OCI-LY3 (cell line): ENCODE data around the gene AMOT.

Experiments used
- H2AFZ ChIP-seq: fragments of 200-600, 300-600 bp; shearing (Covaris generic); 2 replicates; pipeline ENCODE4 v1.6.0; 2014; ENCODE audit warnings: antibody characterized with exemption, low read depth, low read length
- H3K27ac ChIP-seq: fragments of 200-600, 300-600 bp; sonication (generic); 2 replicates; pipeline ENCODE4 v1.5.1; 2014; ENCODE audit warnings: mild to moderate bottlenecking, low read length, moderate library complexity, mixed read lengths
- H3K27me3 ChIP-seq: fragments of 200-600, 300-600 bp; sonication (generic); 2 replicates; pipeline ENCODE4 v1.6.1; 2014; ENCODE audit warnings: low read depth, low read length, mixed read lengths
- H3K36me3 ChIP-seq: fragments of 200-600, 300-600 bp; sonication (generic); replicated peaks from 2 replicates; pipeline ENCODE3; 2014; ENCODE audit warnings: low read depth, low read length, mixed read lengths
- H3K4me1 ChIP-seq: fragments of 300-600, 200-600 bp; sonication (generic); 2 replicates; pipeline ENCODE4 v1.6.1; 2014; ENCODE audit warnings: low read length, mixed read lengths
- H3K4me2 ChIP-seq: fragments of 200-600, 300-600 bp; sonication (generic); 2 replicates; pipeline ENCODE4 v1.6.1; 2014; ENCODE audit warnings: low read length, mixed read lengths
- H3K4me3 ChIP-seq: fragments of 300-600, 200-600 bp; sonication (generic); 2 replicates; pipeline ENCODE4 v1.5.1; 2014; ENCODE audit warnings: antibody characterized with exemption, mild to moderate bottlenecking, low read length, moderate library complexity
- H3K79me2 ChIP-seq: fragments of 300-600, 200-600 bp; shearing (Covaris generic); 2 replicates; pipeline ENCODE4 v1.6.1; 2014; ENCODE audit warnings: mild to moderate bottlenecking, low read length, mixed read lengths
- H3K9ac ChIP-seq: fragments of 300-600, 200-600 bp; shearing (Covaris generic); 2 replicates; pipeline ENCODE4 v1.6.0; 2014; ENCODE audit warnings: mild to moderate bottlenecking, low read length, moderate library complexity
- H3K9me3 ChIP-seq: fragments of 200-600, 300-600 bp; shearing (Covaris generic); 2 replicates; pipeline ENCODE4 v1.6.1; 2014; ENCODE audit warnings: low read length, mixed read lengths; ENCODE audit not compliant: insufficient read depth
- H4K20me1 ChIP-seq: fragments of 200-600, 300-600 bp; sonication (generic); 2 replicates; pipeline ENCODE4 v1.6.1; 2016; ENCODE audit warnings: low read length, mixed read lengths; ENCODE audit not compliant: insufficient read depth
- EZH2phosphoT487 ChIP-seq: fragments of 200-600 bp; shearing (Covaris generic); IDR thresholded peaks from 2 replicates; pipeline ENCODE4 v1.6.1; 2018; ENCODE audit warnings: antibody characterized with exemption, mixed run types, low read depth
- TF ChIP-seq, protein P1 (sequence below): fragments of 200-600, 300-600 bp; sonication (generic); IDR thresholded peaks from 2 replicates; pipeline ENCODE4 v1.5.1; 2014; ENCODE audit warnings: antibody characterized with exemption, low read length, low read depth

Gene AMOT

DNA sequence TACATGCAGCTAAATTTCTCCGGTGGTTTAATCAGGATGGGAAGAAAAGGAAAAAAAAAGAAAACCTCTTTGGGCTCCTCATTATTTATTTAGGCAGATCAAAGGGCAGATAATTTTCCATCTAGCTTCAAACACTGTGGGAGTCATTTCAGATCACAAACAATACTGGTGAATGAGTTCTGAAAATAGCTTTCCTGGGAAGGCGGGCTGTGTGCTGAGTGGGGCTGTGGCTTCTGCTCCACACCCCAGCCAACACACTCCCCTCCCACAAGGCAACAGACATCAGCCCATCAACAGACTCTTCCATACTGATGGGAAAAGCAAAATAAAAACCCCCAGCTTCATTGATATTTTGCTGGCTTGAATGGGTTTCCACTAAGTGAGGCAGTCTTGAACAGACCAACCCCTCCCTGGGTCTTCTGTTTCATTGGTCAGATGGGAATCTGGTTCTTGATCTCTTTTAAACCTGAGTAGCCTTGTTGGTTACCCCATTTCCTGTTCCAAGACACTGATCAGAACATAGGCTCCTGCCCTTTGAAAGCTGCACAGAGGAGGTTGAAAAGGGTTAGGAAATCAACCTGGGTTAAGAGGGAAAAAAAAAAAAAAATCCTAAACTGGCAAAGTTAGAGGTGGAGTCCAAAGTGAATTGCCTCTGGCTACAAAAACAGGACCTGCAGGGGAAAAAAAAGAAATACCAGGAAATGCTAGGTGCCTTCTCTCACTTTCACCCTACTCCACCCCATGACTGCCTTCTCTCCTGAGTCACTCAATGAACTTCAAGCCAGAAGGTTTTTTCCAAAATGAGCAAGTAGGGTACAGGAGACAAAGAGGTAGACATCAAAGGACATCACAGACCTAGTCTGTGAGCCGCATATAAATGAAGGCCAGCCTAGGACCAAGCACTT is 20.0 kb downstream of the AMOT start:
- TF ChIP-seq EZH2phosphoT487, result no peak
- TF ChIP-seq, protein P1, sequence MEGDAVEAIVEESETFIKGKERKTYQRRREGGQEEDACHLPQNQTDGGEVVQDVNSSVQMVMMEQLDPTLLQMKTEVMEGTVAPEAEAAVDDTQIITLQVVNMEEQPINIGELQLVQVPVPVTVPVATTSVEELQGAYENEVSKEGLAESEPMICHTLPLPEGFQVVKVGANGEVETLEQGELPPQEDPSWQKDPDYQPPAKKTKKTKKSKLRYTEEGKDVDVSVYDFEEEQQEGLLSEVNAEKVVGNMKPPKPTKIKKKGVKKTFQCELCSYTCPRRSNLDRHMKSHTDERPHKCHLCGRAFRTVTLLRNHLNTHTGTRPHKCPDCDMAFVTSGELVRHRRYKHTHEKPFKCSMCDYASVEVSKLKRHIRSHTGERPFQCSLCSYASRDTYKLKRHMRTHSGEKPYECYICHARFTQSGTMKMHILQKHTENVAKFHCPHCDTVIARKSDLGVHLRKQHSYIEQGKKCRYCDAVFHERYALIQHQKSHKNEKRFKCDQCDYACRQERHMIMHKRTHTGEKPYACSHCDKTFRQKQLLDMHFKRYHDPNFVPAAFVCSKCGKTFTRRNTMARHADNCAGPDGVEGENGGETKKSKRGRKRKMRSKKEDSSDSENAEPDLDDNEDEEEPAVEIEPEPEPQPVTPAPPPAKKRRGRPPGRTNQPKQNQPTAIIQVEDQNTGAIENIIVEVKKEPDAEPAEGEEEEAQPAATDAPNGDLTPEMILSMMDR, result no peak
- H4K20me1 ChIP-seq, result no peaks in the 10 kb centered on the region
- no peak overlapping the region for H3K9ac ChIP-seq
- H3K4me2 ChIP-seq, result no peak overlapping the region
- H3K79me2 ChIP-seq, result no peaks in the 10 kb centered on the region
- H3K27me3 ChIP-seq, result no peaks in the 10 kb centered on the region
- H2AFZ ChIP-seq, result no peak overlapping the region
- no peaks in the 10 kb centered on the region for H3K36me3 ChIP-seq
- H3K27ac ChIP-seq, result no peak overlapping the region
- H3K9me3 ChIP-seq, result no peaks in the 10 kb centered on the region
- H3K4me3 ChIP-seq, result no peak overlapping the region
- no peaks in the 10 kb centered on the region for H3K4me1 ChIP-seq

DNA sequence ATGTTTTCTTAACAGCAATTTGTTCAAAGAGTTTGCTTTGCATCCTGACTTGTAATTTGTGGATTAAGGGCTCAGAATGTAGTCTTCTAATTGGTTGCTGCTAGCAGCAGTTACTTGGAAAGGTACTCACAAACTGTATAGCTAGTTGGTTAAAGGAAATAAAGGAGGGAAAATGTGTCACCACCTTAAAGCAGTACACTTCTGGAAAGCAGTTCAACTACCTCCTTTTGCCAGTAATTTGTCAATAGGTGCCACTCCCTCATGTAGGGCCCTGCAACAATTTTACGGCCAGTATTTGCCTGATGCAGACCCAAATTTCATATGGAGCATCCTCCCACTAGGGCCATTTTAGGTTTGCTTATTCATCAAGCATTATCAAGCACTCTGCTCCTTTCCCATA is 20.8 kb downstream of the AMOT start:
- Histone ChIP-seq H4K20me1 (no peaks in the 10 kb centered on the region), H2AFZ (no peak overlapping the region), H3K4me2 (no peak overlapping the region), H3K4me3 (no peak overlapping the region), H3K36me3 (no peaks in the 10 kb centered on the region), H3K27ac (no peak overlapping the region), H3K9me3 (no peaks in the 10 kb centered on the region), H3K27me3 (no peaks in the 10 kb centered on the region), H3K4me1 (no peaks in the 10 kb centered on the region), H3K79me2 (no peaks in the 10 kb centered on the region), H3K9ac (no peak overlapping the region)
- TF ChIP-seq EZH2phosphoT487, result no peak
- TF ChIP-seq, protein P1, result no peak

DNA sequence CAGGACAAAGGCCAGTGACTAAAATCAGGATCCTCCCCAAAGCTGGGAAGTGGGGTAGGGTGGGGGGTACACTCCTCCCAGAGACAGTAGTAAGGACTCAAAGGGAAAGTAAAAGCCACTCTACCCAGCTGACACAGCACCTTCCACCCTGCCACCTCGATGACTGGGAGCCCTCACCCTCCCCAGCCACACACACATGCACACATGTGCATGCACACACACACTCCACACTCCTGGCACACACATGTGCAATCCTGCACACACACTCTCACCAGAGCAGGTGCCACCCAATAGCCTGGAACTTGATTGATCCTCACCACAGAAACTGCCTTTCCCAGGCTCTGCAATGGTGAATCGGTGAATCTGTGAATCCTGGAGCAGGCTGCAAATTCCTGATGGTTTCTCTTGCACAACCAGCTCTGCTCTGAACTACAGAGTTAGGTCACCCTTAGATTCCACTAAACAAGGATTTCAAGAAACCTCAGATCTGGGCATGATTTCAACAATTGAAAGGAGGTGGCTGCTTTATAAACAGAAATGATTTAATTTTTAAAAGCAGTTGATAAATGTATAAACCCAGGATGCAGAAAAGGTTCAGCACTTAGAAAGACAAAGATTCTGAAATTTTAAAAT is 21.5 kb downstream of the AMOT start:
- Histone ChIP-seq H3K27me3 (no peaks in the 10 kb centered on the region), H3K36me3 (no peaks in the 10 kb centered on the region), H3K27ac (no peak overlapping the region), H3K4me1 (no peaks in the 10 kb centered on the region), H3K79me2 (no peaks in the 10 kb centered on the region), H4K20me1 (no peaks in the 10 kb centered on the region), H3K9ac (no peak overlapping the region), H2AFZ (no peak overlapping the region), H3K9me3 (no peaks in the 10 kb centered on the region), H3K4me2 (no peak overlapping the region), H3K4me3 (no peak overlapping the region)
- TF ChIP-seq, protein P1, result no peak
- no peak for TF ChIP-seq EZH2phosphoT487

DNA sequence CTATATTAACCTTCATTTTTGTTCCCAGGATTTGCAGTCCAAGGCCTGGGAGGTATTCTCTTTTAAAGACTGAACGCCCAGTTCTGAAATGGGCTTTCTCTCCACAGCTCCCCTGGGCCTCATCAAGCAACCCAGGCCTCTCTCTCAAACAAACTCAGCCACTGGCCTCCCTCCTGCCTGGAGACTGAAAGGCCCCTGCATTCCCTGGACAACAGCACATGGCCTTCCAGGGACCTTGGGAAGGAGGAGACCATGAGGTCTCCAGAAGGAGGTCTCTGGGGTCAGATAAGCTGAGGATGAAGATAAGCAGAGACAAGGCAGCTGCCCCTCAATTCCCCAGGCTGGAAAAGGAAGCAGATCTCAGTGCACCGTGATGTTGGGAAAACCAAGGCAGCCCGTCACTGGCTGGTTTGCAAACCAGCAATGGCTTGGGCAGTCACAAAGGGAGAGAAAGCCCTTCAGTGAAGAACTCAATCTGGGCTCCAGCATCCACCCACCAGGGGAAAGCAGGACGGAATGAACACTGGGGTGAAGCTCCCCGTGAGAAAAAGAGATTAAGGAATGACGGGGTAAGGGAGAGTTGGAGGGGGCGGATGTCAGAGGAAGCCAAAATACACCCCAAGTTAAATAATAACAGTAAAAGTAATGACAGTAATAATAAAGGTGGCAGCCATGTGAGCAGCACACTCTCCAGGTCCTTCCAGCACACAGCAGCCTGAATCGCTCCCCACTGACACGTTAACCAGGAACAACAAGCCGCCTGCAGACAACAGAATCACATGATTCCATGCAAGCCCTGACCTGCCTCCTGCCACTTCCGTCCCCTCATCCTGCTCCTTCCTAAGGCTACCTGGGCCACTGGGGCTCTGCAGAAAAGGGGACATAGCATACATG is 22.3 kb downstream of the AMOT start:
- no peaks in the 10 kb centered on the region for H3K79me2 ChIP-seq
- H3K4me1 ChIP-seq, result no peaks in the 10 kb centered on the region
- H3K27me3 ChIP-seq, result no peaks in the 10 kb centered on the region
- H3K36me3 ChIP-seq, result no peaks in the 10 kb centered on the region
- no peak overlapping the region for H3K4me3 ChIP-seq
- no peak overlapping the region for H2AFZ ChIP-seq
- TF ChIP-seq EZH2phosphoT487, result no peak
- TF ChIP-seq, protein P1, result no peak
- no peaks in the 10 kb centered on the region for H4K20me1 ChIP-seq
- no peak overlapping the region for H3K4me2 ChIP-seq
- no peaks in the 10 kb centered on the region for H3K9me3 ChIP-seq
- H3K9ac ChIP-seq, result no peak overlapping the region
- H3K27ac ChIP-seq, result no peak overlapping the region
